ENCODE data around the gene STAG3. TPM values are rescaled to one million over a fixed set of nuclear protein-coding genes. Genes with fewer than 3 reads are reported as not detected.

The STAG3 gene
- total and polyA plus RNA-seq, 2 of the 8 experiments (the other 6 are each of a cell fraction or from before 2014, with no cell fraction given), result 1.3 to 3.3 TPM

GRCh38 chr7:100222445-100223132 lies 44.9 kb downstream of the STAG3 start:
- Histone ChIP-seq H3K23ac (ENCODE audit: insufficient read length) (no peak overlapping the region), H3K79me2 (ENCODE audit: control insufficient read depth in 1 of 2, insufficient read depth in 2 of 2, low read length in 2 of 2) (no peaks in the 10 kb centered on the region), H3K36me3 (ENCODE audit: control insufficient read depth in 2 of 4, insufficient read depth in 4 of 4, low read length in 3 of 4) (peaks cover 0 to 6% (median 0%) of the 10 kb centered on the region in 4 experiments; a peak in 2 of 8 replicates), H2BK120ac (replicated peaks; ENCODE audit: low read depth, low read length) (no peak overlapping the region), H3K23me2 (ENCODE audit: low read depth, low read length) (no peaks in the 10 kb centered on the region), H2BK12ac (ENCODE audit: low read depth, low read length) (no peak overlapping the region), H2AFZ (ENCODE audit: low read length) (no peak overlapping the region), H4K5ac (ENCODE audit: insufficient read length, low read depth, low read length) (no peak overlapping the region), H2BK20ac (ENCODE audit: low read length) (no peak overlapping the region), H3K9me3 (ENCODE audit: insufficient read depth in 2 of 2, low read depth in 1 of 2, low read length in 1 of 2) (no peaks in the 10 kb centered on the region), H3K4me3 (ENCODE audit: extremely low read depth in 1 of 4, insufficient read depth in 2 of 4, low read depth in 3 of 4, low read length in 4 of 4) (no peak overlapping the region), H2BK5ac (ENCODE audit: low read depth, low read length) (no peak overlapping the region), H3K4ac (replicated peaks; ENCODE audit: insufficient read length, low read depth, low read length) (no peak overlapping the region), H3K4me2 (ENCODE audit: insufficient read depth in 1 of 2, low read depth in 2 of 2, low read length in 2 of 2) (no peak overlapping the region), H4K20me1 (replicated peaks in 1 of 2; ENCODE audit: control insufficient read depth in 1 of 2, insufficient read depth in 2 of 2, low read length in 2 of 2) (no peaks in the 10 kb centered on the region), H3K9ac (replicated peaks in 1 of 4; ENCODE audit: extremely low read depth in 1 of 4, low read depth in 3 of 4, low read length in 3 of 4) (no peak overlapping the region), H3K4me1 (replicated peaks in 1 of 4; ENCODE audit: control insufficient read depth in 3 of 4, insufficient read depth in 4 of 4, low read length in 3 of 4) (no peaks in the 10 kb centered on the region; a peak in 1 of 7 replicates), H3K27ac (ENCODE audit: low read depth, low read length) (no peak overlapping the region), H4K8ac (ENCODE audit: extremely low read depth, insufficient read depth, low read length) (no peak overlapping the region; the same call in 1 of the 2 replicates), H3K27me3 (replicated peaks in 1 of 4; ENCODE audit: control insufficient read depth in 3 of 4, extremely low read depth in 1 of 4, insufficient read depth in 3 of 4, low read length in 3 of 4) (no peaks in the 10 kb centered on the region), H3K18ac (ENCODE audit: extremely low read depth, low read length) (no peak overlapping the region), H3K56ac (replicated peaks; ENCODE audit: insufficient read length, low read depth, low read length) (no peak overlapping the region), H3K79me1 (ENCODE audit: low read depth, low read length) (no peaks in the 10 kb centered on the region), H4K91ac (replicated peaks; ENCODE audit: insufficient read length, low read length) (no peak overlapping the region), H2BK15ac (ENCODE audit: low read length) (no peak overlapping the region), H3K14ac (ENCODE audit: insufficient read length) (no peak overlapping the region), H2AK5ac (ENCODE audit: low read depth, low read length) (no peak overlapping the region)
- no peak for DNase-seq (ENCODE audit: low read depth in 1 of 2, low spot score in 2 of 2)
- whole genome bisulfite sequencing, 2 experiments (ENCODE audit: extremely low coverage in 1 of 2, insufficient coverage in 1 of 2, insufficient read length in 1 of 2, insufficient replicate concordance in 2 of 2, low coverage in 1 of 2, low lambda C conversion rate in 2 of 2, missing lambda C conversion rate in 1 of 2), result 96% methylated on average over 13 of the region's 13 CpGs; no CpG with 5 or more reads in 1 of the 2 experiments
- ChIA-PET POLR2A (ENCODE audit: partially characterized antibody) (interaction anchor here (0.7 kb wide), 1 partner anchor 92 kb away, joined by 3 read pairs; no protein-coding TSS in a partner anchor), CTCF (ENCODE audit: partially characterized antibody) (interaction anchor here (1.0 to 5.1 kb wide), 4 partner anchors 34 to 90 kb away, joined by 3 to 47 read pairs (median 6); partner anchors contain the start of gene GAL3ST4)
- FAIRE-seq, result no peak
- TF ChIP-seq ATF2 (IDR thresholded peaks at IDR 0.05; ENCODE audit: low read length) (no peak), PHF8 (conservative IDR thresholded peaks at IDR 0.05; ENCODE audit: low read depth, low read length) (no peak), FOSL1 (IDR thresholded peaks at IDR 0.05; ENCODE audit: insufficient read depth, low read depth, low read length) (no peak), SP2 (IDR thresholded peaks at IDR 0.05; ENCODE audit: low read length) (no peak), BACH1 (IDR thresholded peaks at IDR 0.05; ENCODE audit: low read length) (no peak), SIN3A (conservative IDR thresholded peaks at IDR 0.05 in 1 of 2, IDR thresholded peaks at IDR 0.05 in 1 of 2; ENCODE audit: low read depth in 1 of 2, low read length in 2 of 2) (no peak), SIRT6 (IDR thresholded peaks at IDR 0.05; ENCODE audit: low read length) (no peak), SP4 (IDR thresholded peaks at IDR 0.05; ENCODE audit: low read length) (no peak), CBX5 (IDR thresholded peaks at IDR 0.05; ENCODE audit: low read depth, low read length) (no peak), ZNF274 (IDR thresholded peaks at IDR 0.05; ENCODE audit: borderline replicate concordance, extremely low read depth, low read length) (no peak), KDM4A (IDR thresholded peaks at IDR 0.05; ENCODE audit: low read depth, low read length, severe bottlenecking) (no peak)

Data from H1 (cell line).